ENCODE results near the gene ETF1.
A peak's percentile ranks its signal among the peaks of the same experiment; 100 is the strongest.
"Not testable (repeated sequence)": the region's sequence is repeated elsewhere in the genome, so short reads cannot be mapped to it uniquely, and the experiment has no call there.

Gene ETF1

DNA sequence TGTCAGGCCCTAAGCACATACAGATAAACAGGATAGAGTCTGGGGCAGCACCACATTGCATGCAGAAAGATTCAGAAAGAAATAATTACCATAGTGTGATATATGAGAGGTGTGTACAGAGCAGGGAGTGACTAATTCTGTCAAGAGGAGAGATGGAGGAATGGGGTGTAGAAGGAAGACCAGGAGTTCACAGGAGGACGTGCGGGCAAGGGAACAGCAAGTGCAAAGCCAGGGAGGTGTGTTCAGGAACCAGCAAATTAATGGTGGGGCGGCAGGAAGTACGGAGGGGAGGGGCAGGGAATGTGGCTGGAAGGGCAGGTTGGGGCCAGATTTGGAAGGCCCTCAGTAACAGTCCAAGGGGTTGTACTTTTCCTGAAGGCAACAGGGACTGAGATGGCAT is 60.4 kb downstream of the ETF1 start:
- DNase-seq: no peak

DNA sequence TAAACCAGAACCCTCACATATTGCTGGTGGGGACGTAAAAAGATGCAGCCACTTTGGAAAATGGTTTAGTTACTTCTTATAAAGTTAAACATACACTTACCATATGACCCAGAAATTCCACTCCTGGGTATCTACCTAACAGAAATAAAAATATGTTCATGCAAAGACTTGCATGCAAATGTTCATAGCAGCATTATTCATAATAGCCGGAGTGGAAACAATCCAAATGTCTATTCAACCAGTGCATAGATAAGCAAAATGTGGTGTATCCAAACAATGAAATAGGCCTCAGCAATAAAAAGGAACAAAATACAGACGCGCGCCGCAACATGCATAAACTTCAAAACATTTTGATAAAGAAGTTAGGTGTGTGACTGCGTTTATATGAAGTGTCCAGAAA is 66.1 kb downstream of the ETF1 start:
- DNase-seq: no peak

DNA sequence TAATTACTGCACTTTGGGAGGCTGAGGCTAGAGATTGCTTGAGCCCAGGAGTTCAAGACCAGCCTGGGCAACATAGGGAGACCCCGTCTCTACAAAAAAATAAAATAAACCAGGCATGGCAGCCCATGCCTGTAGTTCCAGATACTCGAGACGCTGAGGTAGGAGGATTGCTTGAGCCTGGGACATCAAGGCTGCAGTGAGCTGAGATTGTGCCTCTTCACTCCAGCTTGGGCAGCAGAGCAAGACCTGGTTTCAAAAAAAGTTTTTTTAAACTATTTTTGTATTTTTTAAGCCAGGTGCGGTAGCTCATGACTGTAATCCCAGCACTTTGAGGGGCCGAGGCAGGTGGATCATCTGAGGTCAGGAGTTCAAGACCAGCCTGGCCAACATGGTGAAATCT is 69.9 kb downstream of the ETF1 start:
- DNase-seq: not testable (repeated sequence)

DNA sequence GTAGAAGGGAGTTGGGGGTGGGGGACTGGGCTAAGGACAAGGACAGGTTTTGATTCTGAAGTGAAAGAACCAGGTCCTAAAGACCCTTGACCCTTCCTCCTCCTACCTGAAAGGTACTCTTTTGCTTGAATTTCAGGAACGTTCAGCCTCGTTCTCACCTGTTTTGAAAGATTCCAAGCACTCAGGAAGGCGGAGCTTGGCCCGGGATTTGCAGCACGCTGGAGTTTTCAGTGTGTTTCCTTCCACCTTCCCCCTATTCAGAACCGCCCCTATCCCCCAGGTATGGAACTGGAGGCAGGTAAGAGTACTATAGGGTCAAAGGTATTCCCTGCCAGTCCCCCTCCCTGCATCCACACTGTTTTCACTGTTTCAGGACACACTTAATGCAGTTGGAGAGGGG is 70.7 kb downstream of the ETF1 start:
- no peak for DNase-seq

DNA sequence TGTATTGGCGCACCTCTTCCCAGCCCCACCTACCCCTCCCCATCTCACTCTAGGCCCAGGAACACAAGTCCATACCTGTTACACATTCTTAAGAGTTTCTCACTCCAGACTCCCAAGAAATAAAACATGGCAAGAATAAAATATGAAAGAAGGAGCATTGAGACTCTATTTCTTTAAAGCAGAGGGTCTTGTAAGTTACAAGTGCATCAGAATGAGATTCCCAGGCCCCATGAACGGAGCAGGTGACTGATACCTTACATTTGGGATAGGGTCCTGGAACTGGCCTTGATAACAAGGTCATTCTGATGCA is 72.0 kb downstream of the ETF1 start:
- DNase-seq: no peak

DNA sequence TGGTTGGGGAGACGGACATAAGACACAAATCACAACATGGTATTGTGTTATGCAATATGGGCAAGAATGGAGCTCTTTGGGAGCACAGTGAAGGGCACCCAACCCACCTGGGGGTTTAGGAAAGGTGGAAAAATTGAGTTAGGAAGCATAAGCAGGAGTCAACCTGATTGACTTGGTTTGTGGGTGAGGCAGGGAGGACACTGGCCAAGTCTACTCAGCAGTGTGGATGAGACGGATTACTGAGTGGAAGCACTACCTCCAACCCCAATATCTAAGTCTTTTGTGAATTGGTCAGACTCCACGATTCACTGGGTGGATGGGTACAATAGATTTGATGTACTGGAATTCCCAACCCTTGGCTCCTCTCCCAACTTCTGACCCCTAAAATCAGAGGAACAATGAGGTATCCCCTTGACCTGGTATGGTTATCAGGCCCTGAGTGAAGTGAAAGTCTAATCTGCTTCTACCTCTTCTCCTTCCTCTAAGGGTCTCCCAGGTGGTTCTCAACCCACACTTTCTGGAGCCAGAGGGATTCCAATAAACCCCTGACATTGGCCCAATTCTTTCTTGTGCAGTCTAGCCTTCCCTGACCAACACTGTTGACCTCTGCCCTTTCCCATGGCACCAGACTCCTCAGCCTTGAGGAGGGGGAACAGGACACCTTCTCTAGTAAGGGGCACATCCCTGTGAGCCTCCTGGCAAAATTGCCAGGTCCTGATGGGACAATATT is 72.5 kb downstream of the ETF1 start:
- no peak for DNase-seq

DNA sequence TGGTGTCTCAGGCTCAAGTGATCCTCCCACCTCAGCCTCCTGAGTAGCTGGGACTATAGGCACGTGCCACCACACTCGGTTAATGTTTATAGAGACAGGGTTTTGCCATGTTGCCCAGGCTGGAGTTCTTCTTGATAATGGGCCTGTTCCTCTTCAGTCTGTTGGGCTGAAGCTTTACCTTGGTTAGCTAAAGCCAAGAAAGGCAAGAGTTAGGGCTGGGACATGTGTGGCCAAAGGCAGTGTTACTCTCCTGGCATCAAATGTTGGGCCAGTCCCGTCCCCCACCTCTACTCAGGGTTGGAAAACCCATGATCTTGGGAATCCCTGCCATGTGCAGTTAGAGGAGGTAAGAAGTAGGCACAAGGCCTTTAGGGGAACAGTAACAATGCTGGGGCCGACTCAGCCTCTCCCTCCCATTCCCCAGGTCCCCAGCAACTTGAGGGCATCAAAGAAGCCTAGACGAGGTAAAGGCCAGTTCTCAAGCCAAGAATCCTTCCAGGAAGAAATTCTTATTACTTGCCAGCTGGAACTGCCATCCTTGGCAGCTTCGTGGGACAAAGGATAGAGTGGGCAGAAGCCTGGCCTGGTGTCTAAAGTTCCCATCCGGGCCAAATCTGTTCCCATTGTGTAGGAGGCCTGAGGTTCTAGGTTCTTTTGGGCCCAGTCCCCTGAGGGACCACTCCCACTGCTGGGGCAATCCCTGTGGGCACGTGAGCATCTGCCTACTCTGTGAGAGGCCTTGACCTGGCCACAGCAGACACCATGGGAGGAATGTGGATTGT is 73.3 kb downstream of the ETF1 start:
- DNase-seq: peak; percentile 83

DNA sequence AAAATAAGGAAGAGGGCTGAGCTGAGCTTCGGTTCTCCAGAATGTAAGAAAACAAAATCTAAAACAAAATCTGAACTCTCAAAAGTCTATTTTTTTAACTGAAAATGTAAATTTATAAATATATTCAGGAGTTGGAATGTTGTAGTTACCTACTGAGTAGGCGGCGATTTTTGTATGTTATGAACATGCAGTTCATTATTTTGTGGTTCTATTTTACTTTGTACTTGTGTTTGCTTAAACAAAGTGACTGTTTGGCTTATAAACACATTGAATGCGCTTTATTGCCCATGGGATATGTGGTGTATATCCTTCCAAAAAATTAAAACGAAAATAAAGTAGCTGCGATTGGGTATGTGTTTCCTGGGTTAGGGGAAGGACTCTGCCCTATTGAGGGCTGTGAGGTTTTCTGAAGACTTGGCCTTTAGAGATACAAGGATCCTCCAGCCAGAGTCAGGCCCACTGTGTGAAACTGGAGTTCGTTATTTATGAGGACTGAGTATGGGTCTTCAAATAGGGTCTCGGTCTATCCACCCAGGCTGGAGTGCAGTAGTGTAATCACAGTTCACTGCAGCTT is 74.0 kb downstream of the ETF1 start:
- DNase-seq: peak; percentile 77

DNA sequence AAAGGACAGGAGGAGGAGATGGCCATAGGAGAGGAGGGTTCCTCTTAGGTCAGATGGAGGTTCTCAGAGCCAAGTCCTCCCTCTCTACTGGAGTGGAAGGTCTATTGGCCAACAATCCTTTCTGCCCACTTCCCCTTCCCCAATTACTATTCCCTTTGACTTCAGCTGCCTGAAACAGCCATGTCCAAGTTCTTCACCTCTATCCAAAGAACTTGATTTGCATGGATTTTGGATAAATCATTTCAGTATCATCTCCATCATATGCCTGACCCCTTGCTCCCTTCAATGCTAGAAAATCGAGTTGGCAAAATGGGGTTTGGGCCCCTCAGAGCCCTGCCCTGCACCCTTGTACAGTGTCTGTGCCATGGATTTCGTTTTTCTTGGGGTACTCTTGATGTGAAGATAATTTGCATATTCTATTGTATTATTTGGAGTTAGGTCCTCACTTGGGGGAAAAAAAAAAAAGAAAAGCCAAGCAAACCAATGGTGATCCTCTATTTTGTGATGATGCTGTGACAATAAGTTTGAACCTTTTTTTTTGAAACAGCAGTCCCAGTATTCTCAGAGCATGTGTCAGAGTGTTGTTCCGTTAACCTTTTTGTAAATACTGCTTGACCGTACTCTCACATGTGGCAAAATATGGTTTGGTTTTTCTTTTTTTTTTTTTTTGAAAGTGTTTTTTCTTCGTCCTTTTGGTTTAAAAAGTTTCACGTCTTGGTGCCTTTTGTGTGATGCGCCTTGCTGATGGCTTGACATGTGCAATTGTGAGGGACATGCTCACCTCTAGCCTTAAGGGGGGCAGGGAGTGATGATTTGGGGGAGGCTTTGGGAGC is 74.7 kb downstream of the ETF1 start:
- peak; percentile 61 for DNase-seq

DNA sequence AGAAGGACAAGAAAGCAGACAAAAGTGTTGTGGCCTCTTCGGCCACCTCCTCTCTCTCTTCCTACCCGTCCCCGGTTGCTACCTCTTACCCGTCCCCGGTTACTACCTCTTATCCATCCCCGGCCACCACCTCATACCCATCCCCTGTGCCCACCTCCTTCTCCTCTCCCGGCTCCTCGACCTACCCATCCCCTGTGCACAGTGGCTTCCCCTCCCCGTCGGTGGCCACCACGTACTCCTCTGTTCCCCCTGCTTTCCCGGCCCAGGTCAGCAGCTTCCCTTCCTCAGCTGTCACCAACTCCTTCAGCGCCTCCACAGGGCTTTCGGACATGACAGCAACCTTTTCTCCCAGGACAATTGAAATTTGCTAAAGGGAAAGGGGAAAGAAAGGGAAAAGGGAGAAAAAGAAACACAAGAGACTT is 75.3 kb downstream of the ETF1 start:
- DNase-seq: peak; percentile 55

DNA sequence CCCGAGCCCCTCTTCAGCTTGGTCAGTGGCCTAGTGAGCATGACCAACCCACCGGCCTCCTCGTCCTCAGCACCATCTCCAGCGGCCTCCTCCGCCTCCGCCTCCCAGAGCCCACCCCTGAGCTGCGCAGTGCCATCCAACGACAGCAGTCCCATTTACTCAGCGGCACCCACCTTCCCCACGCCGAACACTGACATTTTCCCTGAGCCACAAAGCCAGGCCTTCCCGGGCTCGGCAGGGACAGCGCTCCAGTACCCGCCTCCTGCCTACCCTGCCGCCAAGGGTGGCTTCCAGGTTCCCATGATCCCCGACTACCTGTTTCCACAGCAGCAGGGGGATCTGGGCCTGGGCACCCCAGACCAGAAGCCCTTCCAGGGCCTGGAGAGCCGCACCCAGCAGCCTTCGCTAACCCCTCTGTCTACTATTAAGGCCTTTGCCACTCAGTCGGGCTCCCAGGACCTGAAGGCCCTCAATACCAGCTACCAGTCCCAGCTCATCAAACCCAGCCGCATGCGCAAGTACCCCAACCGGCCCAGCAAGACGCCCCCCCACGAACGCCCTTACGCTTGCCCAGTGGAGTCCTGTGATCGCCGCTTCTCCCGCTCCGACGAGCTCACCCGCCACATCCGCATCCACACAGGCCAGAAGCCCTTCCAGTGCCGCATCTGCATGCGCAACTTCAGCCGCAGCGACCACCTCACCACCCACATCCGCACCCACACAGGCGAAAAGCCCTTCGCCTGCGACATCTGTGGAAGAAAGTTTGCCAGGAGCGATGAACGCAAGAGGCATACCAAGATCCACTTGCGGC is 75.9 kb downstream of the ETF1 start:
- DNase-seq: peak; percentile 52

DNA sequence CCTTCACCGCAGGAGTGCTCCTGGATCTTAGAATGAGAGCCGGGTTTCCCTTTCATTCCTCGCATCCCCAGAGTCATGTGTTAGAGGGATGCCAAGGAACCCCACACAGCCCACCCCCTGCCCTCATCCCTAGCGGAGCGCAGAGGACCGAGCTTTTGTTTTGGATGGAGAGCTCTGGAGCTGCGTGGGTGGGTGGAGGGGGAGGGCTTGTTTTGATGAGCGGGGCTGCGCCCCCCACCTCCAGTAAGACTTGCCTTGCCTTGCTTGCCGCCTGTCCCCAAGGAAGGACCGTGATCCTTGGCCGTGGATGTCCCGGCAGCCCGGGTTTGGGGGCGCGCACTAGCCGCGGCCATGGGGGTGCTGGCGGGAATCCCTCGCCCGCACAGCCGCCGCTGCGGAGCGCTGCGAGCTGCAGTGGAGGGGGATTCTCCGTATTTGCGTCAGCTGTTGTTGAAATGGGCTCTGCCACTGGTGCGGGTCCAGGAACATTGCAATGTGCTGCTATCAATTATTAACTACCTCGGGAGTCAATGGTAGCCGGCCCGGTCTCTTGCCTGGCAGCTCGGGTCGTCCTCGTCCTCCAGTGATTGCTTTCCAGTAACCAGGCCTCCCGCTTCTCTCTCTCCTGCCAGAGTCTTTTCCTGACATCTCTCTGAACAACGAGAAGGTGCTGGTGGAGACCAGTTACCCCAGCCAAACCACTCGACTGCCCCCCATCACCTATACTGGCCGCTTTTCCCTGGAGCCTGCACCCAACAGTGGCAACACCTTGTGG is 76.7 kb downstream of the ETF1 start:
- peak; percentile 53 for DNase-seq

DNA sequence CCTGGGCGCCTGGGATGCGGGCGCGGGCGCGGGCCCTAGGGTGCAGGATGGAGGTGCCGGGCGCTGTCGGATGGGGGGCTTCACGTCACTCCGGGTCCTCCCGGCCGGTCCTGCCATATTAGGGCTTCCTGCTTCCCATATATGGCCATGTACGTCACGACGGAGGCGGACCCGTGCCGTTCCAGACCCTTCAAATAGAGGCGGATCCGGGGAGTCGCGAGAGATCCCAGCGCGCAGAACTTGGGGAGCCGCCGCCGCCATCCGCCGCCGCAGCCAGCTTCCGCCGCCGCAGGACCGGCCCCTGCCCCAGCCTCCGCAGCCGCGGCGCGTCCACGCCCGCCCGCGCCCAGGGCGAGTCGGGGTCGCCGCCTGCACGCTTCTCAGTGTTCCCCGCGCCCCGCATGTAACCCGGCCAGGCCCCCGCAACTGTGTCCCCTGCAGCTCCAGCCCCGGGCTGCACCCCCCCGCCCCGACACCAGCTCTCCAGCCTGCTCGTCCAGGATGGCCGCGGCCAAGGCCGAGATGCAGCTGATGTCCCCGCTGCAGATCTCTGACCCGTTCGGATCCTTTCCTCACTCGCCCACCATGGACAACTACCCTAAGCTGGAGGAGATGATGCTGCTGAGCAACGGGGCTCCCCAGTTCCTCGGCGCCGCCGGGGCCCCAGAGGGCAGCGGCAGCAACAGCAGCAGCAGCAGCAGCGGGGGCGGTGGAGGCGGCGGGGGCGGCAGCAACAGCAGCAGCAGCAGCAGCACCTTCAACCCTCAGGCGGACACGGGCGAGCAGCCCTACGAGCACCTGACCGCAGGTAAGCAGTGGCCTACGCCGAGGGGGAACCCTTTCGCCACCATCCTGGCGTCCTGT is 77.5 kb downstream of the ETF1 start, which contains the start of gene EGR1:
Gene EGR1, plus strand, starts transcription at position 219 of the 864 bp plus-strand sequence. Its CDS starts 283 bp downstream, at position 502.
- peak; percentile 95 for DNase-seq

DNA sequence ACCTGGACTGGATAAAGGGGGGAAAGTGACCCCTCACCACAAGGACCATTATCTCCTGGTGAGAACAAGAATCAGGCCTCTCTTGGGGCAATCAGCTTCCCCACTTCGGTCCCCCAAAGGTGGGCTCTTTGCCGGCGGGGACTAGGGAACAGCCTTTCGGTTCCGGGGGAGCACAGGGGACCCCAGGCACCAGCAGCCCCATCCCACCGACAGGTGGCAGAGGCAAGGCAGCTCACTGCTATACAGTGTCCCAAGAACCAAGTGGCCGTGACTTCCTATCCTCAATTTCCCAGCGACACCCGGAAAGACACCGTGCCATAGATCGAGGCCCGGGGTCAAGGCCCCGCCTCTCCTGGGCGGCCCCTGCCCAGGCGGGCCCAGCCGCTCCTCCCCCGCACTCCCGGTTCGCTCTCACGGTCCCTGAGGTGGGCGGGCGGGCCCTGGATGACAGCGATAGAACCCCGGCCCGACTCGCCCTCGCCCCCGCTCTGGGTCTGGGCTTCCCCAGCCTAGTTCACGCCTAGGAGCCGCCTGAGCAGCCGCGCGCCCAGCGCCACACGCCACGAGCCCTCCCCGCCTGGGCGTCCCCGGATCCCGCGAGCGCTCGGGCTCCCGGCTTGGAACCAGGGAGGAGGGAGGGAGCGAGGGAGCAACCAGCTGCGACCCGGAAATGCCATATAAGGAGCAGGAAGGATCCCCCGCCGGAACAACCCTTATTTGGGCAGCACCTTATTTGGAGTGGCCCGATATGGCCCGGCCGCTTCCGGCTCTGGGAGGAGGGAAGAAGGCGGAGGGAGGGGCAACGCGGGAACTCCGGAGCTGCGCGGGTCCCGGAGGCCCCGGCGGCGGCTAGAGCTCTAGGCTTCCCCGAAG is 78.4 kb downstream of the ETF1 start:
- peak; percentile 99 for DNase-seq

DNA sequence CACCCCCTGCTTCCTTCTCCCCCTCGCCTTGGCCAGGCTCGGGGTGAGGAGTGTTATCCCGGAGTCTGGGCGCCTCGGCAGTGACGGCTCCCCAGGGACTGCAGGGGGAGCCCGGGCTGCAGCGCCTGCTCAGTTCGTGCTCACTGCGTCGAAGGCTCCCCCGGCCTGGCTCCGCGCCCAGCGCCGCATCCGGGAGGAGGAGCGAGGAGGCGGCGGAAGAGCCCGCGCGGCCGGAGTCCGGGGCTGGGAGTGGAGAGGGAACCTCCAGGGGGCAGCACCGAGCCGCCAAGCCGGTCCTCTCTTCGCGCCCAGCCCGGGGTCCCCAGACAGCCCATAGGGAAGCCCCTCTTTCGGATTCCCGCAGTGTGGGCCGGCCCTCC is 79.0 kb downstream of the ETF1 start:
- DNase-seq: peak; percentile 97

DNA sequence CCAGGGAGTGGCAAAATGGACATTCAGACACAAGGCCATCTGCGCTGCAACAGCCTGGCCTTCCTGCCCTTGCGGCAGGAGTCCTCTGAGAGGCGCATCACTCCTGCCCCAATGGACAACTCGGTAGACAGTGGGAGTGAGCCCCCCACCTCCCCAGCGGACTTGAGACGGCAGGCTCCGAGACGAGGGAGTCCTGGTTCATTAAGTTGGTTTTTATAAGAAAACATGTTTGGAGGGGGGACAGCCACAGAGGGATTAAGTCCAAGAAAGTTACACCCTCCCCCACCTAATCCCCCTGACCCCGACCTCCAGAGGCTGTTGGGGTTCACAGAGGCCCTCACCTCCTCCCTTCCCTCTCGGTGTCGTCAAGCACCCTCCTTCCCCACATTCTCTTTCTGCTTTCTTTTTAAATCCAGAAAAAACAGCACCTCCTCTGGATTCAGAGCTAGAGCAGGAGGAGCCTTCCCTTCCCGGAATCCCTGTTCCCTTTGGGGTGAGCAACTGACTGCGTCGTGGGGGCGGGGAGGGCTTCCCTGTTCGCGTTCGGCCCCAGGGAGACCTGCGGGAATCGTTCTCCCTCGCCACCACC is 79.5 kb downstream of the ETF1 start:
- peak; percentile 36 for DNase-seq

DNA sequence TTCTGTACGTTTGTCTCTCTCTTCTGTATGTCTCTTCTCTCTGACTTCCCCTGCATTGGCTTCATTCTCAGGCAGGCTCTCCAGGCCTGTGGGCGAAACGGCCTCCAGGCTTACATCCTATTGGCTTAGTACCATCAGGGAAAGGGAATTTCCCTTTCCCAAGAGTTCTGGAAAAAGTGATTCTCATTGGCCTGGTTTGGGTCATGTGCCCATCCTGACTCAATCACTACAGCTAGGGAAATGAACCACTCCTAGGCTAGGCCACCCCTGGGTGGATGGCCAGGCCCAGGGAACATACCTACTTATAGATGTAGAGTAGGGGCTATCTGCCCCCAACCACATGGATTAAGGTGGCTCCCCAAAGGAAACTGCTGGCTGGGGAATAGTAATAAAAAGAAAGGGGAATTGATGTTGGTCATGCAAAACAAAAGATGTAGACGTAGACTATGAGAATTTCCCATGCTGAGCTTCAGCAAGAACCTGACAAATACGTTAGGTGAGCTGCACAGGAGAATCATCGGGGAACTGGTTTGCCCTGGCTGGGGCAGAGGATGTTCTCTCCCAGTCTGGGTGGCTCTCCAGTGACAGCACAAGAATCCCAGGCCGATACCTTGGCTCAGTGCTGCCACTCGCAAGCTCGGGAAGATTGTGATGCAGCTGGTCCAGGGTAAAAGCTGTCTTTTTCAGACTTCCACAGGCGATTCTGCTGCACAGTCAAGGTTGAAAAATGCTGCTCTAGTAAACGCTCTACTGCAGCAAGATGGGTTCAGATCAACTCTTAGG is 81.5 kb downstream of the ETF1 start:
- DNase-seq: peak; percentile 88

DNA sequence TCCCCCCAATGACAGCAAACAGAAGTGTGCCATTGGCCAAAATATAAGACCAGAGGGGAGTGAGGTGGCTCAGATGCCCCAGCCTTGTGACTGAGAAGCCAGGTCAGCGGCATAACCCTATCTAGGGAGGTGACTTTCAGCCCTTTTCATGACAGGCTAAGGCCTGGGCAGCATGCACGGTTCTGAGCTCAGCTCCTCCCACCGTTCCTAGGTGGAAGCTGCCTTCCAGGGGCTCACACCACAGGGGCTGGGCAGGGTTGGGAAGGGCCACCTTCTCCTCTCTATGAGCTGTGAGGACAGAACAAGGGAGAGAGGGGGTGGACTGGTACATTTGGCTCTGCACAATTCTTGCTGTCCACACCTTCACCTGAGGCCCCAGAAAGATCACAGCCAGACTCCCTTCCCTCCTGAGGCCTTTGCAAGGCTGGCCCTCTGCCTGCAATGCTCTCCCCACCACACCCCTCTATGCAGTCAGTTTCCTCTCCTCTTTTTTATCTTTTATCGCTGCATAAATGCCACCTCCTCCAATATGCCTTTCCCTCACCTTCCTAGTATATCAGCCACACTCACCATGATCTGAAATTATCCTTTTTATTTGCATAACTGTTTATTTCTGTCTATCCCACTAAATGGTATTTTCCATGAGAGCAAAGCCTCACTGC is 82.9 kb downstream of the ETF1 start:
- DNase-seq: no peak
